A549 treated with AZD9567 at 1 μM for 4 hours (cell line): ENCODE measurements around the gene ASGR2. TPM values are rescaled to one million over a fixed set of nuclear protein-coding genes. Genes with fewer than 3 reads are reported as not detected.

Source experiments
- total RNA-seq: library from RNA; stranded (reverse); fragments of 200-300 nt; extraction: Qiagen RNA extraction; gene quantifications from 5 replicates; pipeline ENCODE4 v1.2.3, GENCODE V29; 2022; ENCODE audit not compliant: insufficient read depth

ASGR2 gene, protein sequence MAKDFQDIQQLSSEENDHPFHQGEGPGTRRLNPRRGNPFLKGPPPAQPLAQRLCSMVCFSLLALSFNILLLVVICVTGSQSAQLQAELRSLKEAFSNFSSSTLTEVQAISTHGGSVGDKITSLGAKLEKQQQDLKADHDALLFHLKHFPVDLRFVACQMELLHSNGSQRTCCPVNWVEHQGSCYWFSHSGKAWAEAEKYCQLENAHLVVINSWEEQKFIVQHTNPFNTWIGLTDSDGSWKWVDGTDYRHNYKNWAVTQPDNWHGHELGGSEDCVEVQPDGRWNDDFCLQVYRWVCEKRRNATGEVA
- 1.5 TPM in 1 of 5 replicates, not detected in the others for total RNA-seq

DNA sequence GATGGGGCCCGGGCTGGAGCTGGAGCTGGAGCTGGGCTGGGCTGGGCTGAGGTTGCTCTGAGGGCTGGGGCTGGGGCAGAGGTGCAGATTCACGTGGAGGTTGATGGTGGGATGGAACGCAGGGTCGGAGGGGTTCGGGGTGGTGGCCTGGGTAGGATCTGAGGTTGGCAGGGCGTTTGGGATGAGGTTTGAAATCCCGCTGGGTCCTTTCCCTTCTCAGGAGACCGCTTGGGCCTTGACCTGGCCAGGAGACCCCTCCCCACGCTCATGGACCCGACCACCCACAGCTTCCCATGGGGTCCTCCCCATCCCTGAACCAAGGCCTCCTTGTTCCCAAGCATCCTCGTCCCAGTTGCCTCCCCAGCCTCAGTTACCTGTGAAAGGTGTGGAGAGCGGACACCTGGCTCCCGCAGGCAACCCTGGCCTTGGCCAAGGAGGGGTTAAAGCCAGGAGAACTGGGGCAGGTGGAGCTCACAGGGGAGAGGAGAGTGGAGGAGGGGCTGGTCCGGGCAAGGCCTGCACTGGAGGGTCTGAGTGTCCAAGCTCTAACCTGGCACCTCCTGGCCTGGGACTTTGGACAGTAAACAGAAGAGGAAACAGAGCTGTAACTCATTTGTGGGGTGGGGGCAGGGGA, at the start of gene ASGR2:
Gene ASGR2 (minus strand): TSS at position 582 of the 634 bp plus-strand sequence. CDS start 582 bp downstream, outside the sequence.

GRCh38 chr17:7079581-7080455, 34.8 kb downstream of the ASGR2 start, which contains the start of gene CLEC10A:
Gene CLEC10A (minus strand): TSS chr17:7080251. CDS start chr17:7078812, 1,439 bp downstream.

Other genes starting within 250 kb of the ASGR2 start
- not detected in 5 replicates for gene ALOX12, start 118.8 kb downstream of the ASGR2 start, total RNA-seq
- gene RNASEK, start 102.2 kb downstream of the ASGR2 start, total RNA-seq: 364 to 487 TPM (median 429 TPM) in 5 replicates
- not detected in 5 replicates for gene BCL6B, start 91.8 kb downstream of the ASGR2 start, total RNA-seq
- gene SLC16A13, start 78.8 kb downstream of the ASGR2 start, total RNA-seq: 3.5 to 8.5 TPM (median 7.7 TPM) in 5 replicates
- gene SLC16A11, start 70.7 kb downstream of the ASGR2 start, total RNA-seq: not detected in 5 replicates
- not detected in 5 replicates for gene CLEC10A, start 34.6 kb downstream of the ASGR2 start, total RNA-seq
- gene ASGR1, start 64.5 kb upstream of the ASGR2 start, total RNA-seq: 0.70 to 1.2 TPM (median 0.90 TPM) in 4 of 5 replicates, not detected in the other
- 5.9 to 6.9 TPM (median 6.2 TPM) in 5 replicates for gene DLG4, start 105.0 kb upstream of the ASGR2 start, total RNA-seq
- 264 to 485 TPM (median 439 TPM) in 5 replicates for gene ACADVL, start 105.1 kb upstream of the ASGR2 start, total RNA-seq
- 29.2 to 43.3 TPM (median 42.3 TPM) in 5 replicates for gene DVL2, start 119.7 kb upstream of the ASGR2 start, total RNA-seq
- 67.2 to 91.5 TPM (median 83.0 TPM) in 5 replicates for gene PHF23, start 124.6 kb upstream of the ASGR2 start, total RNA-seq
- 638 to 734 TPM (median 663 TPM) in 5 replicates for gene GABARAP, start 127.6 kb upstream of the ASGR2 start, total RNA-seq
- 202 to 277 TPM (median 222 TPM) in 5 replicates for gene CTDNEP1, start 136.9 kb upstream of the ASGR2 start, total RNA-seq
- 115 to 144 TPM (median 128 TPM) in 5 replicates for gene ELP5, start 137.4 kb upstream of the ASGR2 start, total RNA-seq
- gene CLDN7, start 147.7 kb upstream of the ASGR2 start, total RNA-seq: 1.4 to 1.8 TPM (median 1.6 TPM) in 4 of 5 replicates, not detected in the other
- 0.28 to 0.45 TPM (median 0.37 TPM) in 4 of 5 replicates, not detected in the other for gene SLC2A4, start 166.9 kb upstream of the ASGR2 start, total RNA-seq
- gene YBX2, start 179.8 kb upstream of the ASGR2 start, total RNA-seq: 0.46 to 0.72 TPM (median 0.60 TPM) in 4 of 5 replicates, not detected in the other
- gene EIF5A, start 192.8 kb upstream of the ASGR2 start, total RNA-seq: 1,570 to 1,809 TPM (median 1,672 TPM) in 5 replicates
- 91.5 to 113 TPM (median 108 TPM) in 5 replicates for gene GPS2, start 200.5 kb upstream of the ASGR2 start, total RNA-seq
- 30.5 to 37.6 TPM (median 36.4 TPM) in 5 replicates for gene NEURL4, start 214.5 kb upstream of the ASGR2 start, total RNA-seq
- 2.1 to 5.5 TPM (median 3.9 TPM) in 4 of 5 replicates, not detected in the other for gene ACAP1, start 221.7 kb upstream of the ASGR2 start, total RNA-seq
- 10.3 to 15.0 TPM (median 13.0 TPM) in 5 replicates for gene KCTD11, start 237.3 kb upstream of the ASGR2 start, total RNA-seq
- gene TMEM95, start 240.3 kb upstream of the ASGR2 start, total RNA-seq: not detected in 5 replicates